Small intestine (tissue), 7 donors: ENCODE measurements around the gene ELANE. TPM values are rescaled to one million over a fixed set of nuclear protein-coding genes. Genes with fewer than 3 reads are reported as not detected.
"Not testable (repeated sequence)": the region's sequence is repeated elsewhere in the genome, so short reads cannot be mapped to it uniquely, and the experiment has no call there.

Source experiments
- DNase-seq, 2 donors: peaks; one replicate each; pipeline versions ENCODE4 v3.0.0 to v3.0.0-alpha.2; 2013
- FAIRE-seq: peaks from 2 replicates; lab custom pipeline; 2012; peaks lifted over from hg19 to GRCh38; lab: Jason Lieb, UNC
- H3K27ac ChIP-seq, 3 donors: one replicate each; pipeline ENCODE4 v1.5.1; 2013; ENCODE audit warnings: low read length in 2 of 3, mild to moderate bottlenecking in 2 of 3, control low read depth in 1 of 3, inconsistent platforms in 1 of 3, low read depth in 1 of 3, moderate library complexity in 1 of 3
- H3K27me3 ChIP-seq, 3 donors: one replicate each; pipeline ENCODE4 v1.6.1; 2013; ENCODE audit warnings: low read length in 3 of 3, inconsistent platforms in 1 of 3; ENCODE audit not compliant: control insufficient read depth in 3 of 3, insufficient read depth in 3 of 3
- H3K36me3 ChIP-seq, 3 donors: one replicate each; pipeline ENCODE4 v1.6.1; 2013; ENCODE audit warnings: low read length in 3 of 3, inconsistent platforms in 1 of 3, low read depth in 1 of 3, mild to moderate bottlenecking in 1 of 3, moderate library complexity in 1 of 3; ENCODE audit not compliant: control insufficient read depth in 3 of 3, insufficient read depth in 2 of 3
- H3K4me1 ChIP-seq, 3 donors: one replicate each; pipeline ENCODE4 v1.6.1; 2013; ENCODE audit warnings: low read length in 2 of 3, inconsistent platforms in 1 of 3, low read depth in 1 of 3, mild to moderate bottlenecking in 1 of 3, moderate library complexity in 1 of 3; ENCODE audit not compliant: control insufficient read depth in 3 of 3, insufficient read depth in 2 of 3
- H3K4me3 ChIP-seq, 3 donors: one replicate each; pipeline ENCODE4 v1.5.1; 2013; ENCODE audit warnings: low read length in 3 of 3, control low read depth in 1 of 3, inconsistent platforms in 1 of 3, low read depth in 1 of 3, mild to moderate bottlenecking in 1 of 3, moderate library complexity in 1 of 3
- H3K9me3 ChIP-seq, 2 donors: one replicate each; pipeline ENCODE4 v1.6.1; 2013; ENCODE audit warnings: low read depth in 1 of 2, low read length in 1 of 2; ENCODE audit not compliant: control insufficient read depth in 2 of 2, insufficient read depth in 1 of 2
- WGBS, 3 donors: extraction: QIAGEN DNeasy Blood & Tissue Kit; methylation state at CpG; one replicate each; pipeline ENCODE4 v1.1.7; 2013; 5-methylcytosine and 5-hydroxymethylcytosine counted together
- polyA plus RNA-seq, 4 donors: library from polyadenylated mRNA; stranded (reverse) in 3 of 4; unstranded in 1 of 4; fragments of 200-250 nt in 3 of 4; fragments of 120-200 nt in 1 of 4; gene quantifications; one replicate each; pipeline versions ENCODE4 v1.2.1 to v1.2.3, GENCODE V29; 2013
- donor health status: healthy with polysubstance abuse.
- donor health status: control.
- donor health status: control.
- donor health status: Bipolar disorder and iron deficiency.
- donor health status: healthy.

The ELANE gene
- polyA plus RNA-seq, 4 donors, result 0.09 to 1.8 TPM; not detected in 2

DNA sequence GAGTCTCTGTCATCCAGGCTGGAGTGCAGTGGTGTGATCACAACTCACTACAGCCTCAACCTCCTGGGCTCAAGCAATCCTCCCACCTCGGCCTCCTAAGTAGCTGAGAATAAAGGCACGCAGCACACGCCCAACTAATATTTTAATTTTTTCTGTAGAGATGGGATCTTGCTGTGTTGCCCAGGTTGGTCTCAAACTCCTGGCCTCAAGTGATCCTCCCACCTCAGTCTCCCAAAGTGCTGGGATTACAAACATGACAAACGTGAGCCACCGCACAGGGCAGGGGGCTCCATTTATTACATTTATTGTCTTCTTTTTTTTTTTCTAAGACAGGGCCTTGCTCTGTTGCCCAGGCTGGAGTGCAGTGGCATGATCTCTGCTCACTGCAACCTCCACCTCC, 31.9 kb upstream of the ELANE start:
- 85 to 94% (median 94%) methylated on average over 5 of the region's 5 CpGs for WGBS, 3 donors

DNA sequence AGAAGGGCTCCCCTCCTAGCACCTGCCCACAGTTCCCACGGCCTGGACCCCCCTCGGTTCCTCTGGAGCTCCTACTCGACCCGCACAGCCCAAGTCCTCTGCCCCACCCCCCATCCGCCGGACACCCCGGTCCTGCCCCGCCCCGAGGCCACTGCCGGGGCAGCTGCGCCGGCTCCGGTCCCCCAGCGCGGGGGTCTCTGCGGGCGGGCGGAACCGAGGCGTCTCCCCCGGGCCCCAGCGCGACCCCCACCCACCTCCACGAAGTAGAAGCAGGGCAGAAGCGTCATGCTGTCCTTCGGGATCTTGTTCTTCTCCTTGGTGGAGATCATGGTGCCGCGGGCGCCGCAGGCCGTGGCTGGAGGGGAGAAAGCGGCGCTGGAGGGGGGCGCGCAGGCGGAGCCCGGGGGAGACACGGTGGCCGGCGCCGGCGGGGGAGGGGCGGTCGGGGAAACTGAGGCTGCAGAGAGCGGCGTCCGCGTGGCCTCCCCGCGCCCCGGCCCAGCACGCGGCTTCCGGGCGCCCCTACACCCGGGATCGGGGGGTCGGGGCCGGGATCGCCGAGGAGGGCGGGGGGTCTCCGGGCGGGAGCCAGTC, 30.8 kb upstream of the ELANE start:
- Histone ChIP-seq H3K27me3 (peaks cover 0 to 31% (median 5%) of the 10 kb centered on the region in 3 donors), H3K9me3 (no peaks in the 10 kb centered on the region), H3K27ac (no peak overlapping the region), H3K4me1 (no peaks in the 10 kb centered on the region), H3K36me3 (peaks cover 0 to 2% (median 0%) of the 10 kb centered on the region in 3 donors), H3K4me3 (peak overlapping the region in 1 of 3 donors; percentile 4)
- DNase-seq (no peak), FAIRE-seq (no peak)
- WGBS, 3 donors, result 1 to 4% (median 2%) methylated on average over 26 to 64 of the region's 64 CpGs

More for the DNA sequence above, 31.9 kb upstream of the ELANE start:
- not testable (repeated sequence) for DNase-seq, H3K9me3 ChIP-seq, H3K36me3 ChIP-seq, H3K4me3 ChIP-seq, FAIRE-seq, H3K4me1 ChIP-seq, H3K27ac ChIP-seq
- peaks cover 0 to 26% (median 5%) of the 10 kb centered on the region in 3 donors for H3K27me3 ChIP-seq

DNA sequence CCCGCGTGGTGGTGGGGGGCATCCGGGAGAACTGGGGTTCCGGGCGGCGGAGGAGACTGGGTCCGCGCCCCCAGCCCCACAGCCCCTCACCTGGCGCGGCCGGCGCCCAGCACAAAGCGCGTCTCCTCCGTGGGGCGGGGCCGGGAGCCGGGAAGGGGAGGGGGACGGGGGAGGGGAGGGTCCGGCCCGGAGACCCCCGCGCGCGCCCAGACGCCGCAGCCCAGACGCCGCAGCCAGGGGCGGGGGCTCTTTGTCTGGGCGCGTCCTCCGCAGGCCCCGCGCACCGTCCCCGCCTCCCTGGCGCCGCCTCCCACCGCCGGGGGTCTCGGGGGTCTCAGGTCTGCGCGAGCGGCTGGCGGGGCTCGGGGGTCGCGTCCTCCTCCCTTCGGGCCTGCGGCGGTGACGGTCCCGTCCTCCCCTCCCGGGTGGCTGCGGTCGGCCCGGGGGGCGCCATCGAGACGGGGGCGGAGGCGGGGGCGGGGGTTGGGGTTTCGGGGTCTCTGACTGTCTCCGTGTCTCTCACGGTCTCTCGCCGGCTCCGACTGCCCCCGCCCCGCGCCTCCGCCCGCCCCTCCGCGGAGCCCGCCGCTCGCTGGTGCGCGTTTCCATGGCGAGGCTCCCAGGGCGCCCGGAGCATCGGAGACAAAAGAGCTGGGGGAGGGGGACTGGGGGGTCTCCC, 30.1 kb upstream of the ELANE start, which contains the start of gene PLPPR3:
Gene PLPPR3 (minus strand): TSS at position 131 of the 679 bp plus-strand sequence. CDS start 396 bp downstream, outside the sequence.
- 1 to 4% (median 3%) methylated on average over 31 to 77 of the region's 86 CpGs for WGBS, 3 donors
- H3K4me1 ChIP-seq, result no peaks in the 10 kb centered on the region
- H3K9me3 ChIP-seq, result no peaks in the 10 kb centered on the region
- H3K4me3 ChIP-seq, result peak within 1 kb of the TSS in 1 of 3 donors; percentile 4
- DNase-seq (no peak), FAIRE-seq (no peak)
- no peak within 1 kb of the TSS for H3K27ac ChIP-seq
- peaks cover 0 to 31% (median 5%) of the 10 kb centered on the region in 3 donors for H3K27me3 ChIP-seq
- peaks cover 0 to 2% (median 0%) of the 10 kb centered on the region in 3 donors for H3K36me3 ChIP-seq

DNA sequence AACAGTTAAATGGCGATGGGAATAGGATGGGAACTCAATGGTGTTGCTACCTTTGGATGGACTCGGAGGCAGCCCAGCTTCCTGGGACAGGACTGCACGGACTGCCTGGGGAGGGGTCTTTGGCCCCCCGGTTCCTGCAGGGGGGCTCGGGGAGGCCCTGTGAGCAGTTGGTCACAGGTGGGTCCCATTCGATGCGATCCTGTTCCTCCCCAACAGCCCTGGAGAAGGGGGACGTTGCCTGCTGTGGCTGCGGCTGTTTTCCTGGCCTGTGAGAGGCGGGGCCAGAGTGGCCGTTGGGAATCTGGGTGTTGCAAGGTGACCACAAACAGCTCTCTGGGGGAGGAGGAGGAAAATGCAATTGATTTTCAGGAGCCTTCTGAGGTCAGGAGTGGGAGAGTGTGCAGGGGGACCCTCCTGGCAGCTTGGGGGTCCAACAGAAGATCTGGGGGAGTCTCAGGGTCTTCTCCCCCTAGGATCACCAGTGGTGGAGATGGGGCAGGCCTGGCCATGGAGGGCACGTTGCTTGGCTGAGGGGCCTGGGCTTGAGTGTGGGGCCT, 28.5 kb upstream of the ELANE start:
- H3K4me3 ChIP-seq, result no peak overlapping the region
- H3K9me3 ChIP-seq, result no peaks in the 10 kb centered on the region
- H3K36me3 ChIP-seq, result no peaks in the 10 kb centered on the region
- H3K4me1 ChIP-seq, result no peaks in the 10 kb centered on the region
- WGBS, 3 donors, result 30 to 52% (median 34%) methylated on average over 12 of the region's 12 CpGs
- H3K27me3 ChIP-seq, result peaks cover 0 to 31% (median 9%) of the 10 kb centered on the region in 3 donors
- no peak overlapping the region for H3K27ac ChIP-seq
- FAIRE-seq, result no peak
- DNase-seq, result no peak

DNA sequence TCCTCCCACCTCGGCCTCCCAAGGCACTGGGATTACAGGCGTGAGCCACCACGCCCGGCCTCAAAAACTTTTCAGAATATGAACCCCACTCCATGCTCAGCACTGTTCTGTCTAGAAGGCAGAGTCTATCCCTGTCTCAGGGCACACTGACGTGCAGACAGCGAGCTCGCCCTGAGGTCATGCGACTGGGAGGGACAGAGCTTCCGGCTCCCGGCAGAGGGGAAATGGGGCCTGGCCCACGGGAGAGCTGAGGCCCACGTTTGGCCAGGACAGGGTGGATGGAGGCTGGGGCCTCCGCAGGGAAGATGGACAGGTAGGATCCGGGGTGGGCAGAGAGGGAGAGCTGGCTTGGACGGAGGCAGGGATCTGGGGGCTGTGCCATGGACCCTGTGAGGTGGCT, 27.2 kb upstream of the ELANE start:
- peaks cover 0 to 33% (median 11%) of the 10 kb centered on the region in 3 donors for H3K27me3 ChIP-seq
- DNase-seq, result no peak
- H3K4me1 ChIP-seq, result no peaks in the 10 kb centered on the region
- H3K4me3 ChIP-seq, result no peak overlapping the region
- no peaks in the 10 kb centered on the region for H3K36me3 ChIP-seq
- H3K27ac ChIP-seq, result no peak overlapping the region
- FAIRE-seq, result no peak
- WGBS, 3 donors, result 64 to 75% (median 67%) methylated on average over 14 to 15 of the region's 15 CpGs
- H3K9me3 ChIP-seq, result no peaks in the 10 kb centered on the region

DNA sequence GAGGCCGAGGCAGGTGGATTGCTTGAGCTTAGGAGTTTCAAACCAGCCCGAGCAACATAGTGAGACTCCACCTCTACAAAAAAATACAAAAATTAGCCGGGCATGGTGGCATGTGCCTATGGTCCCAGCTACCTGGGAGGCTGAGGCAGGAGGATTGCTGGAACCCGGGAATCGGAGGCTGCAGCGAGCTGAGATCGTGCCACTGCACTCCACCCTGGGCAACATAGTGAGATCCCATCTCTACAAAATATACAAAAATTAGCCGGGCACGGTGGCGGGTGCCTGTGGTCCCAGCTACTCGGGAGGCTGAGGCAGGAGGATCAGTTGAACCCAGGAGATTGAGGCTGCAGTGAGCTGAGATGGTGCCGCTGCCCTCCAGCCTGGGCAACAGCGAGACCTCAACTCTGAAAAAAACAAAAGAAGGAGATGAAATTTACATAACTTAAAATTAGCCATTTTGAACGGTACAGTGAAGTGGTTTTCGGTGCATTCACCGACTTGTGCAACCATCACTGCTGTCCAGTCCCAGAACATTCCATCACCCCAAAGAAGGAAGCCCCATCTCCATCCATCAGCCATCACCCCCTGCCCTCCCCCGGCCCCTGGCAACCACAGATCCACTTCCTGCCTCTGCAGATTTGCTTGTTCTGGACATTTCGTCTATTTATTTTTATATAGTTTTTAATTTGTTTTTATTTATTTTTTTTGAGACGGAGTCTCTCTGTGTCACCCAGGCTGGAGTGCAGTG, 26.0 kb upstream of the ELANE start:
- FAIRE-seq (no peak), DNase-seq (no peak)
- H3K27ac ChIP-seq, result no peak overlapping the region
- H3K4me3 ChIP-seq, result no peak overlapping the region
- peaks cover 0 to 37% (median 9%) of the 10 kb centered on the region in 3 donors for H3K27me3 ChIP-seq
- WGBS, 3 donors, result 73 to 80% (median 75%) methylated on average over 19 of the region's 19 CpGs
- no peaks in the 10 kb centered on the region for H3K36me3 ChIP-seq
- H3K4me1 ChIP-seq, result no peaks in the 10 kb centered on the region
- no peaks in the 10 kb centered on the region for H3K9me3 ChIP-seq

DNA sequence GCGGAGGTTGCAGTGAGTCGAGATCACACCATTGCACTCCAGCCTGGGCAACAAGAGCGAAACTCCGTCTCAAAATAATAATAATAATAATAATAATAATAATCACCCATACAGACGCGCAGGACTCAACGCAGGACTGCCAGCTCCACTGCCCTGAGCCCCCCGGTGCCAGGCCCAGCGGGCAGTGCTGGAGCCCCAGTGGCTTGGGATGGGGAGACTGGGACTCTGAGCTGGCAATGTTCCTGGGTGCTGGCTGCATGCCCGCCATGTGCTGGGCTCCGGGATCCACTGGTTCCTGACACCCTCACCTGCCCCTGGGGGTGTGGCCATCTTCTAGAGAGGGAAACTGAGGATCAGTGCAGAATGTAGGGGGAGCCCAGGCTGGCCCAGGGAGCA, 24.8 kb upstream of the ELANE start:
- H3K27me3 ChIP-seq, result peaks cover 0 to 45% (median 12%) of the 10 kb centered on the region in 3 donors
- FAIRE-seq (no peak), DNase-seq (no peak)
- no peaks in the 10 kb centered on the region for H3K36me3 ChIP-seq
- H3K4me3 ChIP-seq, result no peak overlapping the region
- no peaks in the 10 kb centered on the region for H3K4me1 ChIP-seq
- 71 to 86% (median 75%) methylated on average over 11 of the region's 11 CpGs for WGBS, 3 donors
- no peaks in the 10 kb centered on the region for H3K9me3 ChIP-seq
- no peak overlapping the region for H3K27ac ChIP-seq

DNA sequence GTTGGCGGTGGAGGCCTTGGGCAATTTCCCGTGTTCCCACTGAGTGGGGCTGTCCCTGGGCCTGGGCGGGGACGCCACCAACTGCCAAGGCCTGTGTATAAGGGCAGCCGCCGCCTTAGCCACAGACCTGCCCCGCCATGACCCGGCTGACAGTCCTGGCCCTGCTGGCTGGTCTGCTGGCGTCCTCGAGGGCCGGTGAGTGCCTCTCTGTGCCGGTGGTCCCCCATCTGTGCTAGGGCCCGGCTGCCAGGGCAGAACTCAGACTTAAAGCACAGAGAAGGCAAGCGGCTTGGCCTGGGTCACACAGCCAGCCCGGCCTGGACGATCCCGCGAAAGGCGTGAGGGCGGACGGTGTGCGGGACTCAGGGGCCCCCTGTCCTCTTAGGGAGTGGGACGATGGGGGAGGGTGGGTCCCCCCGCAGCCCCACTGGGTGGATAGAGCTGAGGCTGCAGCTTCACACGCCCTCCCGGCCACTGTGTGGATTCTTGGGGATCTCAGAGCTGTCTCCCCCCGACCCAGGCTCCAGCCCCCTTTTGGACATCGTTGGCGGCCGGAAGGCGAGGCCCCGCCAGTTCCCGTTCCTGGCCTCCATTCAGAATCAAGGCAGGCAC, 24.3 kb upstream of the ELANE start, which contains the start of gene AZU1:
Gene AZU1 (plus strand): TSS at position 128 of the 612 bp plus-strand sequence. CDS start 10 bp downstream, at position 138.
- H3K36me3 ChIP-seq, result no peaks in the 10 kb centered on the region

More for the DNA sequence above, 24.3 kb upstream of the ELANE start, which contains the start of gene AZU1:
- Histone ChIP-seq H3K9me3 (no peaks in the 10 kb centered on the region), H3K27me3 (peaks cover 0 to 40% (median 9%) of the 10 kb centered on the region in 3 donors), H3K4me1 (no peaks in the 10 kb centered on the region), H3K27ac (no peak within 1 kb of the TSS), H3K4me3 (no peak within 1 kb of the TSS)
- no peak for DNase-seq
- FAIRE-seq, result no peak
- 52 to 64% (median 63%) methylated on average over 21 to 33 of the region's 33 CpGs for WGBS, 3 donors
